Fibroblast of the aortic adventitia (primary cell): ENCODE measurements around the gene EVA1B. TPM values are rescaled to one million over a fixed set of nuclear protein-coding genes. Genes with fewer than 3 reads are reported as not detected.

ENCODE experiments used
- total RNA-seq: library from RNA; depleted of rRNA; stranded (reverse); fragments of >200 nt; gene quantifications from 2 replicates; pipeline ENCODE4 v1.2.3, GENCODE V29; 2012; ENCODE audit warnings: low replicate concordance

EVA1B gene
- total RNA-seq, 1 donor: 167 TPM

Other genes with a start within 250 kb of the EVA1B start
- gene TEKT2, start 239.6 kb downstream of the EVA1B start, total RNA-seq: 0.18 and 2.1 TPM in 2 replicates
- 21.1 and 25.5 TPM in 2 replicates for gene ADPRS, start 234.8 kb downstream of the EVA1B start, total RNA-seq
- gene COL8A2, start 198.4 kb downstream of the EVA1B start, total RNA-seq: 11.0 and 20.9 TPM in 2 replicates
- 80.8 and 102 TPM in 2 replicates for gene TRAPPC3, start 174.2 kb downstream of the EVA1B start, total RNA-seq
- gene MAP7D1, start 167.5 kb downstream of the EVA1B start, total RNA-seq: 114 and 180 TPM in 2 replicates
- gene THRAP3, start 99.2 kb downstream of the EVA1B start, total RNA-seq: 47.8 and 130 TPM in 2 replicates
- 5.2 and 9.3 TPM in 2 replicates for gene SH3D21, start 17.3 kb downstream of the EVA1B start, total RNA-seq
- gene STK40, start 62.3 kb upstream of the EVA1B start, total RNA-seq: 7.0 and 12.9 TPM in 2 replicates
- 3.9 and 9.5 TPM in 2 replicates for gene LSM10, start 74.3 kb upstream of the EVA1B start, total RNA-seq
- 2.7 and 8.7 TPM in 2 replicates for gene OSCP1, start 126.8 kb upstream of the EVA1B start, total RNA-seq
- gene MRPS15, start 140.7 kb upstream of the EVA1B start, total RNA-seq: 26.0 and 56.2 TPM in 2 replicates
- not detected in 2 replicates for gene CSF3R, start 159.3 kb upstream of the EVA1B start, total RNA-seq